ENCODE measurements around the gene CNFN.
A peak's percentile ranks its signal among the peaks of the same experiment; 100 is the strongest.

The CNFN gene

GRCh38 chr19:42370626-42371175 is 19.4 kb downstream of the CNFN start:
- peak; percentile 4 for DNase-seq

GRCh38 chr19:42370068-42370520 is 20.0 kb downstream of the CNFN start:
- DNase-seq, result no peak

GRCh38 chr19:42369433-42370067 is 20.5 kb downstream of the CNFN start:
- DNase-seq, result no peak

GRCh38 chr19:42368765-42369164 is 21.3 kb downstream of the CNFN start:
- no peak for DNase-seq

- DNase-seq, result no peak
Observed at GRCh38 chr19:42368360-42368759, 21.7 kb downstream of the CNFN start.

- DNase-seq, result no peak
Observed at GRCh38 chr19:42367929-42368328, 22.2 kb downstream of the CNFN start.

GRCh38 chr19:42366673-42367072 is 23.4 kb downstream of the CNFN start:
- no peak for DNase-seq

- peak; percentile 59 for DNase-seq
Observed at GRCh38 chr19:42363614-42364346, 26.3 kb downstream of the CNFN start.

- no peak for DNase-seq
Observed at GRCh38 chr19:42362891-42363440, 27.1 kb downstream of the CNFN start.

- DNase-seq, result no peak
Observed at GRCh38 chr19:42362342-42362741, 27.8 kb downstream of the CNFN start.

- no peak for DNase-seq
Observed at GRCh38 chr19:42361545-42361910, 28.6 kb downstream of the CNFN start.

GRCh38 chr19:42360787-42361544 is 29.1 kb downstream of the CNFN start:
- no peak for DNase-seq

GRCh38 chr19:42357290-42357689 is 32.8 kb downstream of the CNFN start:
- no peak for DNase-seq

- DNase-seq, result no peak
Observed at GRCh38 chr19:42356686-42357085, 33.4 kb downstream of the CNFN start.

- no peak for DNase-seq
Observed at GRCh38 chr19:42355896-42356295, 34.2 kb downstream of the CNFN start.

GRCh38 chr19:42353341-42354015 is 36.6 kb downstream of the CNFN start:
- DNase-seq, result no peak

GRCh38 chr19:42352301-42353259 is 37.5 kb downstream of the CNFN start:
- no peak for DNase-seq

- no peak for DNase-seq
Observed at GRCh38 chr19:42351079-42351735, 38.9 kb downstream of the CNFN start.

- DNase-seq, result no peak
Observed at GRCh38 chr19:42350417-42350816, 39.7 kb downstream of the CNFN start.

- no peak for DNase-seq
Observed at GRCh38 chr19:42349378-42350107, 40.6 kb downstream of the CNFN start.
